ENCODE data around the gene RLN3. TPM values are rescaled to one million over a fixed set of nuclear protein-coding genes. Genes with fewer than 3 reads are reported as not detected.

The RLN3 gene
- total and polyA plus RNA-seq, 9 donors, result not detected

GRCh38 chr19:13995878-13996765 lies 31.8 kb upstream of the RLN3 start:
- Histone ChIP-seq H3K4me1 (ENCODE audit: insufficient read depth) (no peaks in the 10 kb centered on the region), H3K9me3 (no peaks in the 10 kb centered on the region), H3K36me3 (no peaks in the 10 kb centered on the region), H3K27me3 (no peaks in the 10 kb centered on the region), H3K4me3 (no peak overlapping the region), H3K27ac (no peak overlapping the region)
- intact Hi-C loops (cut with DNase I), result loop anchor here in 1 of 4 donors (2.0 kb wide), 1 partner anchor 23 kb away; no protein-coding TSS in a partner anchor
- no peak for DNase-seq
- TF ChIP-seq POLR2A (IDR thresholded peaks at IDR 0.05) (no peak), EP300 (IDR thresholded peaks at IDR 0.05) (no peak)
- TF ChIP-seq, protein P1, sequence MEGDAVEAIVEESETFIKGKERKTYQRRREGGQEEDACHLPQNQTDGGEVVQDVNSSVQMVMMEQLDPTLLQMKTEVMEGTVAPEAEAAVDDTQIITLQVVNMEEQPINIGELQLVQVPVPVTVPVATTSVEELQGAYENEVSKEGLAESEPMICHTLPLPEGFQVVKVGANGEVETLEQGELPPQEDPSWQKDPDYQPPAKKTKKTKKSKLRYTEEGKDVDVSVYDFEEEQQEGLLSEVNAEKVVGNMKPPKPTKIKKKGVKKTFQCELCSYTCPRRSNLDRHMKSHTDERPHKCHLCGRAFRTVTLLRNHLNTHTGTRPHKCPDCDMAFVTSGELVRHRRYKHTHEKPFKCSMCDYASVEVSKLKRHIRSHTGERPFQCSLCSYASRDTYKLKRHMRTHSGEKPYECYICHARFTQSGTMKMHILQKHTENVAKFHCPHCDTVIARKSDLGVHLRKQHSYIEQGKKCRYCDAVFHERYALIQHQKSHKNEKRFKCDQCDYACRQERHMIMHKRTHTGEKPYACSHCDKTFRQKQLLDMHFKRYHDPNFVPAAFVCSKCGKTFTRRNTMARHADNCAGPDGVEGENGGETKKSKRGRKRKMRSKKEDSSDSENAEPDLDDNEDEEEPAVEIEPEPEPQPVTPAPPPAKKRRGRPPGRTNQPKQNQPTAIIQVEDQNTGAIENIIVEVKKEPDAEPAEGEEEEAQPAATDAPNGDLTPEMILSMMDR (IDR thresholded peaks at IDR 0.05), result no peak
- 85 to 89% (median 86%) methylated on average over 14 of the region's 14 CpGs for WGBS, 3 donors

DNA sequence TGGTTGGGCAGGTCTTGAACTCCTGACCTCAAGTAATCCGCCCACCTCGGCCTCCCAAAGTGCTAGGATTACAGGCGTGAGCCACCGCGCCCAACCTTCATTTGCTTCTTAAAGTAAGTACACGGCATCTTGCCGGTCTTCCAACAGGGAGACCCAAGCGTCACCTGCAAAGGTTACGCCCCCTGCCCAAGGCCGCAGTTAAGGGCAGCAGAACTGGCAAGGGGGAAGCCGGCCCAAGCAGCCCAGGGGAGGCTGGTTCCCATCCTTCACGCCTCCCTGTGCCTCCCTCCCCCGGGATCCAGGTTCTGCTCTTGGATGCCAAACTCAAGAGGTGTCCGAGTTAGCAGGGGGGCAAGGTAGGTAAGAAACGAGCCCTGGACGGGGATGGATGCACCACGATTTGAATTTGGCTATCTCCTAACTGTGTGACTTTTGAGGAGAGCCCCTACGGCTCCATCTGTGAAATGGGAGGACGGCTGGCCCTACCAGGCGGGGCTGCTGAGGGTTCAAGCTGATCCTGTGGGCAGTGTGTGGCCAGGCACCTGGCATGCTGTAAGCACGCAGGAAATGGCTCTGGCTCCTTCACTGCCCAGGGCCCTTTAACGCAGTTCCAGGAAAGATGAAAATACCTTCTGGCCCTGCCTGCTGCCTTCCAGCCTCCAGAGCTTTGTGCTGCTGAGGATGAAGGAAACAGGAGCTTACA lies 30.9 kb upstream of the RLN3 start:
- Histone ChIP-seq H3K9me3 (no peaks in the 10 kb centered on the region), H3K4me1 (ENCODE audit: insufficient read depth) (no peaks in the 10 kb centered on the region), H3K27ac (no peak overlapping the region), H3K27me3 (no peaks in the 10 kb centered on the region), H3K36me3 (no peaks in the 10 kb centered on the region), H3K4me3 (no peak overlapping the region)
- 90 to 91% (median 90%) methylated on average over 22 of the region's 22 CpGs for WGBS, 3 donors
- intact Hi-C loops (cut with DNase I), result loop anchor here in 1 of 4 donors (2.0 kb wide), 1 partner anchor 22 kb away; no protein-coding TSS in a partner anchor
- TF ChIP-seq EP300 (IDR thresholded peaks at IDR 0.05) (no peak), POLR2A (IDR thresholded peaks at IDR 0.05) (no peak)
- TF ChIP-seq, protein P1 (IDR thresholded peaks at IDR 0.05), result no peak
- no peak for DNase-seq

DNA sequence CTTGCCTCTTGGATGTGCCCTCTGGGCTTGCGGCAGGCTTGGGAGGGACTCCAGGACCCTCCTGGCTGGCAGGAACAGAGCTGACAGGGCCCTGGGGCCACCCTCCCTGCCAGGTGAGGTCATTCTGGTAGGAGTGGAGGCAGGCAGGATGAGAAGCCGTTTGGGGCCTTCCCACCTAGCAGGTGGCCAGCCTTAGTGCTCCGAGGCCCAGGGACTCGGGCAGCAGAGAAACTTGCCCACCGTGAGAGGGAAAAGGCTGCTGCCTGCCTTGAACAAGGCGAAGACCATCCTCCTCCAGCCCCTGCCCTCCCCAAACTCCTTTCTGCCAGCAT lies 30.4 kb upstream of the RLN3 start:
- no peak for DNase-seq
- Histone ChIP-seq H3K9me3 (no peaks in the 10 kb centered on the region), H3K4me3 (no peak overlapping the region), H3K4me1 (ENCODE audit: insufficient read depth) (no peaks in the 10 kb centered on the region), H3K27ac (no peak overlapping the region), H3K36me3 (no peaks in the 10 kb centered on the region), H3K27me3 (no peaks in the 10 kb centered on the region)
- intact Hi-C loops (cut with DNase I), result loop anchor here in 1 of 4 donors (2.0 kb wide), 1 partner anchor 21 kb away; no protein-coding TSS in a partner anchor
- TF ChIP-seq, protein P1 (IDR thresholded peaks at IDR 0.05), result no peak
- no peak for TF ChIP-seq EP300 (IDR thresholded peaks at IDR 0.05)
- TF ChIP-seq POLR2A (IDR thresholded peaks at IDR 0.05), result no peak
- WGBS, 3 donors, result 86 to 93% (median 90%) methylated on average over 6 of the region's 6 CpGs

DNA sequence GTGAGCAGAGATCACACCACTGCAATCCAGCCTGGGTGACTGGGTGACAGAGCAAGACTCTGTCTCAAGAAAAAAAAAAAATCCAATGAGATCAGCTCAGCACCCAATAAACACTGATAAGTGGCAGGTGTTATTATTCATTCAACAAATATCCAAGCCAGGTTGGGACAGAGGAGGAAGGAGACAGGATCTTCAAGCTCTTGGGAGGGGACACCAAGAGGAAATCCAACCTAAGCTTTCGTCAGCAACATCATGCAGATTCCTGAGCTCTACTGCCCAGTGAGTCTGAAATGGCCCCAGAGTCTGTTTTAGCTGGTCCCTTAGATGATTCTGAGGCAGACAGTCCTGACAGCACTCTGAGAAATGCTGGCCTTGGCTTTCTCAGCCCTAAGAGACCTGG lies 29.5 kb upstream of the RLN3 start:
- DNase-seq, result no peak
- TF ChIP-seq POLR2A (IDR thresholded peaks at IDR 0.05), result no peak
- TF ChIP-seq EP300 (IDR thresholded peaks at IDR 0.05), result no peak
- TF ChIP-seq, protein P1 (IDR thresholded peaks at IDR 0.05), result no peak
- Histone ChIP-seq H3K27me3 (no peaks in the 10 kb centered on the region), H3K27ac (no peak overlapping the region), H3K9me3 (no peaks in the 10 kb centered on the region), H3K4me1 (ENCODE audit: insufficient read depth) (no peaks in the 10 kb centered on the region), H3K4me3 (no peak overlapping the region), H3K36me3 (no peaks in the 10 kb centered on the region)
- WGBS, 3 donors, result 92 to 100% (median 100%) methylated on average over 1 of the region's 1 CpG
- intact Hi-C loops (cut with DNase I), result no loop called here
